Measurements from ENCODE around the gene SEPSECS.

The SEPSECS gene

DNA sequence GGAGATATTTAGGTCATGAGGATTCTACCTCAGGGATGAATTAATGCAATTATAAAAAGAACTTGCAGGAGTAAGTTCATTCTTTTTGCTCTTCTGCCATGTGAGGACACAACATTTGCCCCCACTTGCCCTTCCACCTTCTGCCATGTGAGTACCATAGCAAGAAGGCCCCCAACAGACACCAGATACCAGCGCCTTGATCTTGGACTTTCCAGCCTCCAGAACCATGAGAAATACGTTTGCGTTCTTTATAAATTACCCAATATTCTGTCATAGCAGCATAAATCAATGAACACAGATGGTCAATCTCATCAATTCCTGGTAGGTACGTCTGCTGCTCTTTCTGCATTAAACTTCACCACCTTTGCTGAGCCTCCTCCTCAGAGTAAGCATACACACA is 5.7 kb upstream of the SEPSECS start:
- Mint-ChIP-seq H3K27me3 (no peaks in the 10 kb centered on the region), H3K4me3 (no peak overlapping the region), H3K9me3 (no peaks in the 10 kb centered on the region), H3K27ac (no peak overlapping the region), H3K36me3 (ENCODE audit: low read depth) (peaks cover 7% of the 10 kb centered on the region), H3K4me1 (ENCODE audit: low read depth) (peaks cover 16% of the 10 kb centered on the region)
- DNase-seq, result no peak

DNA sequence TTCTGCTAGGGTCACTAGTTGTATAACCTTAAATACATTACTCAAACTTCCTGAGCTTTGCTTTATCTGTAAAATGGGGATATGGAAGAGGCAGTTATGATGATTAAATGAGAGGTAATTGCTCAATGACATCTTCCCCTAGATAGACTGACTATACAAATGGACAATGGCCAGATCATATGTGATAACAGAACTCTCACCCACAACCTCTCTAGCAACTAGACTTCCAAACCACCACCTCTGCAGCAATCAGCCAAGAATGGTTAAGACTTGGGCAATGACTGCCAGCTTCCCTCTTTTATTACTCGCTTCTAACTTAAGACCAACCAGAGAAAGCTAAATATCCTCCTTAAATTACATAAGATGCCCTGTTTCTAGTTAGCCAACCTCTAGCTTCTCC is 2.9 kb upstream of the SEPSECS start:
- Mint-ChIP-seq H3K4me1 (ENCODE audit: low read depth) (peaks cover 33% of the 10 kb centered on the region), H3K9me3 (no peaks in the 10 kb centered on the region), H3K27ac (no peak overlapping the region), H3K4me3 (no peak overlapping the region), H3K36me3 (ENCODE audit: low read depth) (peaks cover 26% of the 10 kb centered on the region), H3K27me3 (no peaks in the 10 kb centered on the region)
- DNase-seq, result no peak

DNA sequence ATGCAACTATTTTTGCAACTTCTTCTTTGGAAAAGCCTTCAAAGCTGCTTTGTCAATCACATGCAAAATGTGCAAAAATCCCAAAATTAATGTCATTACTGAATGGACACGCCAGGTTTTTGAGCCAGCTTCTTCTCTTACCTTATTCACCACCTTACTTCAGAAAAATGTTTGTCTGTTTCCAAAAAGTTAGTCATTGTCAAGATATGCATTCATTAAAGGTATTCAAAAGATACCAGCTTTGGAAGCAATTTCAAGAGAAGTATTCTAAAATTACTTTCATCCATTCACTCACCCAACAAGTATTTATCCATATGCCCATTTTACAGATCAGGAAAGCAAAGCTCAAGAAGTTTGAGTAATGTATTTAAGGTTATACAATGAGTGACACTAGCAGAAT is 2.3 kb upstream of the SEPSECS start:
- no peak overlapping the region for H3K27ac Mint-ChIP-seq
- no peaks in the 10 kb centered on the region for H3K27me3 Mint-ChIP-seq
- peaks cover 28% of the 10 kb centered on the region for H3K36me3 Mint-ChIP-seq (ENCODE audit: low read depth)
- no peaks in the 10 kb centered on the region for H3K9me3 Mint-ChIP-seq
- peaks cover 35% of the 10 kb centered on the region for H3K4me1 Mint-ChIP-seq (ENCODE audit: low read depth)
- H3K4me3 Mint-ChIP-seq, result no peak overlapping the region
- no peak for DNase-seq

GRCh38 chr4:25161593-25161950 is 1.3 kb upstream of the SEPSECS start:
- Mint-ChIP-seq H3K4me3 (peak overlapping the region; percentile 83), H3K27me3 (no peaks in the 10 kb centered on the region), H3K9me3 (no peaks in the 10 kb centered on the region), H3K27ac (peak overlapping the region; percentile 94), H3K4me1 (ENCODE audit: low read depth) (peaks cover 35% of the 10 kb centered on the region), H3K36me3 (ENCODE audit: low read depth) (peaks cover 35% of the 10 kb centered on the region)
- DNase-seq, result no peak

DNA sequence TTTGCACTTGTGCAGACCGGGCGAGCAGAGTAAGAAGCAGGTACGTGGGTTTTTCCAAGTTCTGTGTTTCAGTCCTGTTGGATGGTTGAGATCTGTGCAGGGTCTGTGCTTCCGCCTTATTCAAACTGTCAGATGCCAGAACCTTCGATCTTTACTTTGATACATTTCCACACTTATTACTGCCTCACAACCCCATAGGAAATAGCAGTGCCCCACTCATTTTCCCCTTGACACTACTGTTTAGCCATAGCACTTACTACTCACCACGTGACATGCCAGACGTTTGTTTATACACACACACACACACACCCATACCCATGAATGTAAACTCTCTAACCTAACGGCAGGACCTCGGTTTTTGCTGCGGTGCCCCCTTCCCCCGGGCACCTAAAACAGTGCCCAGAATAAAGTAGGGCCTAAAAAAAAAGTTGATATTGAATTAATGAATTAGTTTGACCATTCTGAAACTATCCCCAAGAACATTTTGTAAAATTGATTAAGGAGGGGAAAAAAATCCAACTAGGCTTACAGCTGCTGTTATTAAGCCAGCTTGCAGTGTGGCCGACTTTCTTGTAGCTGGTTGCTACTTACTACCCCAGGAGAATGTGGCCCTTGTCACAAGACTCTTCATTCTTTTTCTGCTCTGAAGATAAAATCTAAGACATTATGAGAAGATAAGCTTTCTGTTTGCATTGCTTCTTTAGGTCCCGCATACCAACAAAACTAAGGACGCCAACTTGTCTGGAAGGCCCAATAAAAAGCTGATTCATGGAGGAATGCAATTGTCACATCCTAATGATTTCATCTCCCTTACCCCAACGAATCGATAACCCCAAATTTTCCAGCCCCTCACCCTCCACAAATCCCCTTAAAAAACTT is 704 bp upstream of the SEPSECS start:
- H3K27ac Mint-ChIP-seq, result peak overlapping the region; percentile 94
- H3K4me1 Mint-ChIP-seq (ENCODE audit: low read depth), result peaks cover 35% of the 10 kb centered on the region
- DNase-seq, result no peak
- peak overlapping the region; percentile 83 for H3K4me3 Mint-ChIP-seq
- H3K9me3 Mint-ChIP-seq, result no peaks in the 10 kb centered on the region
- no peaks in the 10 kb centered on the region for H3K27me3 Mint-ChIP-seq
- peaks cover 33% of the 10 kb centered on the region for H3K36me3 Mint-ChIP-seq (ENCODE audit: low read depth)

- Mint-ChIP-seq H3K4me1 (ENCODE audit: low read depth) (peaks cover 36% of the 10 kb centered on the region), H3K27ac (peak overlapping the region; percentile 94), H3K4me3 (peak overlapping the region; percentile 83)
Observed at GRCh38 chr4:25158817-25159216, 1.4 kb downstream of the SEPSECS start.

GRCh38 chr4:25157081-25157480 is 3.2 kb downstream of the SEPSECS start:
- Mint-ChIP-seq H3K4me3 (no peak overlapping the region), H3K36me3 (ENCODE audit: low read depth) (peaks cover 48% of the 10 kb centered on the region), H3K4me1 (ENCODE audit: low read depth) (peaks cover 32% of the 10 kb centered on the region), H3K9me3 (no peaks in the 10 kb centered on the region), H3K27ac (no peak overlapping the region), H3K27me3 (no peaks in the 10 kb centered on the region)
- DNase-seq, result no peak

More at GRCh38 chr4:25158817-25159216, 1.4 kb downstream of the SEPSECS start:
- DNase-seq, result no peak
- Mint-ChIP-seq H3K27me3 (no peaks in the 10 kb centered on the region), H3K9me3 (no peaks in the 10 kb centered on the region), H3K36me3 (ENCODE audit: low read depth) (peaks cover 42% of the 10 kb centered on the region)

DNA sequence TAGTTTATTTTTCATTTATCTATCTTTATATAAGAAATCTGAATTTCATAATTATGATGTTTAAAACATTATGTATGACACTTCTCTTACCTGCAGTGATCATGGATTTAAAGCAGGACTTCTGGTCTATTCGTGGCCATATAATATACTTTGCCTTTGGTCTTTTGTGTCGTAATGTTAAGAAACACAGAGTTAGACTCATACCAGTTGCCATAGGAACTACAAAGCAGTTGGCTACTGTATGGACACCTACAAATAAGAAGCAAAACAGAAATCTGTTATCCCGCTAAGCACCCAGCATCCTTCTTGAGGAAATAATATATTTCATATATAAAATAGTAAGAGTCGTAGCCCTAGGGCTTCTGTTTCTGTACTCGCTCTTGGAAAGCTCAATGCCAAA is 4.3 kb downstream of the SEPSECS start:
- no peak overlapping the region for H3K27ac Mint-ChIP-seq
- H3K9me3 Mint-ChIP-seq, result no peaks in the 10 kb centered on the region
- no peak for DNase-seq
- peaks cover 53% of the 10 kb centered on the region for H3K36me3 Mint-ChIP-seq (ENCODE audit: low read depth)
- H3K4me1 Mint-ChIP-seq (ENCODE audit: low read depth), result peaks cover 21% of the 10 kb centered on the region
- no peaks in the 10 kb centered on the region for H3K27me3 Mint-ChIP-seq
- H3K4me3 Mint-ChIP-seq, result no peak overlapping the region

- no peak overlapping the region for H3K4me3 Mint-ChIP-seq
- DNase-seq, result no peak
- H3K27ac Mint-ChIP-seq, result no peak overlapping the region
- H3K9me3 Mint-ChIP-seq, result no peaks in the 10 kb centered on the region
- H3K36me3 Mint-ChIP-seq (ENCODE audit: low read depth), result peaks cover 51% of the 10 kb centered on the region
- no peaks in the 10 kb centered on the region for H3K27me3 Mint-ChIP-seq
- H3K4me1 Mint-ChIP-seq (ENCODE audit: low read depth), result peaks cover 16% of the 10 kb centered on the region
Observed at GRCh38 chr4:25154594-25155265, 5.5 kb downstream of the SEPSECS start.

DNA sequence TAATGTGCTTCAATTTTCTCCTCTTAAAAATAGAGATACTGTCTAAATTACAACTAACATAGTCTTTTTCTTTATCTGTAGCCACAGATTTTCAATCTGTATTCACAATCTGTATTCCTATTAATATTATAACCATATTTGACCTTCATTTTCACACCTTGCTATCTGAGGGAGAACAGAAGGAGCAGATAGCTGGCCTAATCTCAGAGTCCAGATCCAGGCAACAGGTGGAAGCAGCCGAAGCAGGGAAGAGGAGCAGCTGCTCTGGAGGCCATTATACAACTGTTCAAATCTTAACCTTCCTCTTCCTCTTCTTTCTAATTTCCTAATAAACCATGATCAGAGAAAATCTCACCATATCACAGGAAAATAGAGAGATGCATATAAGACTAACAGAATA is 14.2 kb downstream of the SEPSECS start:
- H3K27me3 Mint-ChIP-seq, result no peaks in the 10 kb centered on the region
- no peak for DNase-seq
- H3K4me3 Mint-ChIP-seq, result no peak overlapping the region
- peaks cover 43% of the 10 kb centered on the region for H3K36me3 Mint-ChIP-seq (ENCODE audit: low read depth)
- H3K27ac Mint-ChIP-seq, result no peak overlapping the region
- no peaks in the 10 kb centered on the region for H3K9me3 Mint-ChIP-seq
- no peaks in the 10 kb centered on the region for H3K4me1 Mint-ChIP-seq (ENCODE audit: low read depth)

DNA sequence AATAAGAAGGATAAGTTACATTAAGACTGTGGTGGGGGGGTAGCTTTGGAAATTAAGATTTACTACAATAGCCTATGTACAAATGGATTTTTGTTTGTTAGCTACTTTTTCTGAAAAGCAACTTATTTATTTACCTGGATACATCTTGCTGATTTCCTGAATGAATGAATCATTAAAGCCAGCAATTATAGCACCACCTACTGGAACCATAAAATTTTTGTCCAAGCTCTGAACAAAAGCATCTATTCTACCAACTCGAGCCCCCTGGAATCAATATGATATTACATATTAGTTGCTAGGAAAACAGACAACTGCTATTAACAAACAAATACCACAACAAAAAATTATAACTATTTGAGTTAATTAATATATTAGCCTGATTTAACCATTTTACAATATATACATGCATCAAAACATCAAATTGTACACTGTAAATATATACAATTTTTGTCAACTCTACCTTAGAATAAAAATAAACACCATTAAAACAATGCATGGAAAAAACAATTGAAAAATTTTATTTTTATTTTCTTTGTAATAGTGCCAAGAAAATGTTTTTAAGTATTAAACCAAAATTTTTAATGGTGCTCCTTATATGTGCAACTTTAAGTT is 15.3 kb downstream of the SEPSECS start:
- no peak overlapping the region for H3K27ac Mint-ChIP-seq
- no peak overlapping the region for H3K4me3 Mint-ChIP-seq
- peaks cover 38% of the 10 kb centered on the region for H3K36me3 Mint-ChIP-seq (ENCODE audit: low read depth)
- no peak for DNase-seq
- H3K4me1 Mint-ChIP-seq (ENCODE audit: low read depth), result no peaks in the 10 kb centered on the region
- H3K27me3 Mint-ChIP-seq, result no peaks in the 10 kb centered on the region
- H3K9me3 Mint-ChIP-seq, result no peaks in the 10 kb centered on the region

GRCh38 chr4:25142468-25142867 is 17.8 kb downstream of the SEPSECS start:
- Mint-ChIP-seq H3K27ac (no peak overlapping the region), H3K36me3 (ENCODE audit: low read depth) (peaks cover 53% of the 10 kb centered on the region)
- DNase-seq, result no peak

GRCh38 chr4:25141592-25141991 is 18.7 kb downstream of the SEPSECS start:
- Mint-ChIP-seq H3K36me3 (ENCODE audit: low read depth) (peaks cover 61% of the 10 kb centered on the region), H3K27ac (no peak overlapping the region), H3K4me3 (no peak overlapping the region), H3K27me3 (no peaks in the 10 kb centered on the region), H3K9me3 (peaks cover 2% of the 10 kb centered on the region), H3K4me1 (ENCODE audit: low read depth) (peaks cover 9% of the 10 kb centered on the region)
- no peak for DNase-seq

More at GRCh38 chr4:25142468-25142867, 17.8 kb downstream of the SEPSECS start:
- H3K4me3 Mint-ChIP-seq, result no peak overlapping the region
- peaks cover 1% of the 10 kb centered on the region for H3K4me1 Mint-ChIP-seq (ENCODE audit: low read depth)
- no peaks in the 10 kb centered on the region for H3K27me3 Mint-ChIP-seq
- H3K9me3 Mint-ChIP-seq, result peaks cover 2% of the 10 kb centered on the region

GRCh38 chr4:25133132-25133531 is 27.1 kb downstream of the SEPSECS start:
- peaks cover 6% of the 10 kb centered on the region for H3K9me3 Mint-ChIP-seq
- no peak for DNase-seq
- no peak overlapping the region for H3K27ac Mint-ChIP-seq
- H3K27me3 Mint-ChIP-seq, result no peaks in the 10 kb centered on the region
- peaks cover 22% of the 10 kb centered on the region for H3K4me1 Mint-ChIP-seq (ENCODE audit: low read depth)
- peaks cover 41% of the 10 kb centered on the region for H3K36me3 Mint-ChIP-seq (ENCODE audit: low read depth)
- no peak overlapping the region for H3K4me3 Mint-ChIP-seq

- H3K4me3 Mint-ChIP-seq, result no peak overlapping the region
- DNase-seq, result no peak
- H3K27me3 Mint-ChIP-seq, result no peaks in the 10 kb centered on the region
- peaks cover 41% of the 10 kb centered on the region for H3K36me3 Mint-ChIP-seq (ENCODE audit: low read depth)
- H3K9me3 Mint-ChIP-seq, result peaks cover 3% of the 10 kb centered on the region
- H3K4me1 Mint-ChIP-seq (ENCODE audit: low read depth), result peaks cover 16% of the 10 kb centered on the region
- H3K27ac Mint-ChIP-seq, result no peak overlapping the region
Observed at GRCh38 chr4:25131926-25132325, 28.3 kb downstream of the SEPSECS start.
